Neural cell (in vitro differentiated cells): ENCODE results near the gene ECHDC3.

ENCODE experiments used
- CTCF ChIP-seq: fragments of 450-650 bp; IDR thresholded peaks from 2 replicates; pipeline ENCODE4 v1.5.1; 2014; ENCODE audit warnings: antibody characterized with exemption, mild to moderate bottlenecking, moderate library complexity; ENCODE audit not compliant: poor library complexity, severe bottlenecking
- EP300 ChIP-seq: fragments of 450-650 bp; conservative IDR thresholded peaks from 2 replicates; pipeline ENCODE4 v1.6.1; 2014; ENCODE audit warnings: antibody characterized with exemption, mild to moderate bottlenecking, moderate library complexity; ENCODE audit not compliant: poor library complexity, severe bottlenecking
- EZH2 ChIP-seq: fragments of 200-600, 300-800 bp; shearing (Covaris generic), sonication (generic); IDR thresholded peaks from 2 replicates; pipeline ENCODE4 v1.6.1; 2014; ENCODE audit warnings: antibody characterized with exemption, low read length, borderline replicate concordance, mild to moderate bottlenecking; ENCODE audit not compliant: insufficient read depth, poor library complexity, severe bottlenecking
- MXI1 ChIP-seq: fragments of 450-650 bp; conservative IDR thresholded peaks from 2 replicates; pipeline ENCODE4 v1.6.1; 2014; ENCODE audit warnings: antibody characterized with exemption, mild to moderate bottlenecking; ENCODE audit not compliant: poor library complexity, severe bottlenecking
- POLR2AphosphoS5 ChIP-seq: IDR thresholded peaks from 2 replicates; pipeline ENCODE4 v1.6.1; 2012
- SMC3 ChIP-seq: fragments of 450-650 bp; conservative IDR thresholded peaks from 2 replicates; pipeline ENCODE4 v1.6.1; 2014; ENCODE audit warnings: antibody characterized with exemption, mild to moderate bottlenecking, moderate library complexity; ENCODE audit not compliant: poor library complexity

GRCh38 chr10:11781114-11781513 is 38.9 kb downstream of the ECHDC3 start:
- no peak for TF ChIP-seq CTCF
- TF ChIP-seq EZH2: no peak
- no peak for TF ChIP-seq SMC3
- no peak for TF ChIP-seq EP300
- TF ChIP-seq POLR2AphosphoS5: no peak
- TF ChIP-seq MXI1: no peak
